Neural crest cell (in vitro differentiated cells): ENCODE results near the gene CLDN5. TPM values are rescaled to one million over a fixed set of nuclear protein-coding genes. Genes with fewer than 3 reads are reported as not detected.

Experiments used
- DNase-seq: peaks from one replicate; pipeline ENCODE4 v3.0.0; 2021; ENCODE audit warnings: low read depth, mixed read lengths, low spot score
- H3K27ac Mint-ChIP-seq: one replicate; pipeline ENCODE4 v1.8.0; 2021; ENCODE audit warnings: mild to moderate bottlenecking, mixed read lengths; ENCODE audit not compliant: unreplicated experiment
- H3K27me3 Mint-ChIP-seq: 2 replicates; pipeline ENCODE4 v1.8.0; 2021; ENCODE audit warnings: low read depth, mild to moderate bottlenecking, mixed read lengths
- H3K36me3 Mint-ChIP-seq: 2 replicates; pipeline ENCODE4 v1.8.0; 2021; ENCODE audit warnings: low read depth, mild to moderate bottlenecking, mixed read lengths
- H3K4me1 Mint-ChIP-seq: 2 replicates; pipeline ENCODE4 v1.8.0; 2021; ENCODE audit warnings: mixed read lengths
- H3K4me3 Mint-ChIP-seq: one replicate; pipeline ENCODE4 v1.8.0; 2021; ENCODE audit warnings: mild to moderate bottlenecking, mixed read lengths
- H3K9me3 Mint-ChIP-seq: 2 replicates; pipeline ENCODE4 v1.8.0; 2021; ENCODE audit warnings: mixed read lengths
- total RNA-seq: library from RNA; stranded (reverse); gene quantifications from 2 replicates; pipeline ENCODE4 v1.2.1, GENCODE V29; 2021
- TF ChIP-seq, protein P1 (sequence below): fragments of 200-600 bp; sonication (generic); conservative IDR thresholded peaks from 2 replicates; pipeline ENCODE4 v1.5.0; 2021; ENCODE audit warnings: antibody characterized with exemption, mild to moderate bottlenecking

The CLDN5 gene
- total RNA-seq, 1 donor from 2014 or later, result 1.3 TPM

DNA sequence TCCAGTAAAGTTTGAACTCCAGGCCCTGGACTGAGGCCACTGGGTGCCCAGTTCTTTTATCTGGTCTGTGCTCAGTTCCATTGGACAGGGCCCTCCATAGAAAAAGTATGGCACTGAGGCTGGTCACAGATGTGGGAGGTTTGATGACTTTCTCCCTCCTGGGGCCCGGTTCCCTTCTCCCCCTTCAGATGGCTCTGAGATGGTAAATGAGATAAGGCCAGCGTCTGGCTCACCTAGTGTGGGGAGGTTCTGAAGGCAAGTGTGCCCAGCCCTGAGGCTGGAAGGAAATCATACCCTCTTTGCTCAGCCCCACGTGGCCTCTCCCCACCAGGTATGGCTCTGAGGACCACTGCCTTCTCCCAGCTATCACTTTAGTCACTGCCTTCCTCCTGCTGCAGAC is 1.5 kb upstream of the CLDN5 start:
- H3K4me1 Mint-ChIP-seq, result peaks cover 18% of the 10 kb centered on the region
- H3K4me3 Mint-ChIP-seq, result peak overlapping the region; percentile 66
- H3K27ac Mint-ChIP-seq, result no peak overlapping the region

DNA sequence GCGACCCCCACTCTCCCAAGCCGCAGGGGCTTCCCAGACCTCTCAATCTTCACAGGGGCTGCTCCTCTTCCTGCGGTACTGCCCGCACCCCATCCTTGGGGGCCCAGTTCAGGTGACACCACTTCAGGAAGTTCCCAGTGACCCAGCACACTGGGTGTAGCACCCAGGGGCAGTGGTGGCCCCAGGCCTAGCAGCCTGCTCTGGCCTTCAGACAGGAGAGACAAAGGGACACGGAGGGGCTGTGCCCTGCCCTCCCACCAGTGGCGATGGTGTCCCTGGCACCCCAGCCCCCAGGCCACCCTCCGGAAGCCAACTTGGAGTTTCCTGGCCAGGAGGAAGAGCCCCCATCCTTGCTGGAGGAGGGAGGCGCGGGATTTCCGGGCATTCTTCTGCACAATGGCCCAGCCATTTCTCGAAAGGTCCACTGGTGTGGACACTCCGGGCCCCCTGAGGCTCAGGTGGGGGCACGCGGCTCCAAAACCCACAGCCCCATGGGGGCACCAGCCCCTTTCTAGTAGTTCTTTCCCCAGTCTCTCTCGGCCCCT is 978 bp upstream of the CLDN5 start:
- peaks cover 52% of the 10 kb centered on the region for H3K27me3 Mint-ChIP-seq
- no peaks in the 10 kb centered on the region for H3K36me3 Mint-ChIP-seq
- H3K27ac Mint-ChIP-seq, result no peak overlapping the region
- no peaks in the 10 kb centered on the region for H3K9me3 Mint-ChIP-seq
- peaks cover 18% of the 10 kb centered on the region for H3K4me1 Mint-ChIP-seq
- no peak for DNase-seq
- peak overlapping the region; percentile 83 for H3K4me3 Mint-ChIP-seq
- TF ChIP-seq, protein P1, sequence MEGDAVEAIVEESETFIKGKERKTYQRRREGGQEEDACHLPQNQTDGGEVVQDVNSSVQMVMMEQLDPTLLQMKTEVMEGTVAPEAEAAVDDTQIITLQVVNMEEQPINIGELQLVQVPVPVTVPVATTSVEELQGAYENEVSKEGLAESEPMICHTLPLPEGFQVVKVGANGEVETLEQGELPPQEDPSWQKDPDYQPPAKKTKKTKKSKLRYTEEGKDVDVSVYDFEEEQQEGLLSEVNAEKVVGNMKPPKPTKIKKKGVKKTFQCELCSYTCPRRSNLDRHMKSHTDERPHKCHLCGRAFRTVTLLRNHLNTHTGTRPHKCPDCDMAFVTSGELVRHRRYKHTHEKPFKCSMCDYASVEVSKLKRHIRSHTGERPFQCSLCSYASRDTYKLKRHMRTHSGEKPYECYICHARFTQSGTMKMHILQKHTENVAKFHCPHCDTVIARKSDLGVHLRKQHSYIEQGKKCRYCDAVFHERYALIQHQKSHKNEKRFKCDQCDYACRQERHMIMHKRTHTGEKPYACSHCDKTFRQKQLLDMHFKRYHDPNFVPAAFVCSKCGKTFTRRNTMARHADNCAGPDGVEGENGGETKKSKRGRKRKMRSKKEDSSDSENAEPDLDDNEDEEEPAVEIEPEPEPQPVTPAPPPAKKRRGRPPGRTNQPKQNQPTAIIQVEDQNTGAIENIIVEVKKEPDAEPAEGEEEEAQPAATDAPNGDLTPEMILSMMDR, result no peak

More for the DNA sequence above, 1.5 kb upstream of the CLDN5 start:
- H3K27me3 Mint-ChIP-seq, result peaks cover 57% of the 10 kb centered on the region
- no peaks in the 10 kb centered on the region for H3K36me3 Mint-ChIP-seq
- no peaks in the 10 kb centered on the region for H3K9me3 Mint-ChIP-seq
- no peak for DNase-seq
- TF ChIP-seq, protein P1, result no peak

DNA sequence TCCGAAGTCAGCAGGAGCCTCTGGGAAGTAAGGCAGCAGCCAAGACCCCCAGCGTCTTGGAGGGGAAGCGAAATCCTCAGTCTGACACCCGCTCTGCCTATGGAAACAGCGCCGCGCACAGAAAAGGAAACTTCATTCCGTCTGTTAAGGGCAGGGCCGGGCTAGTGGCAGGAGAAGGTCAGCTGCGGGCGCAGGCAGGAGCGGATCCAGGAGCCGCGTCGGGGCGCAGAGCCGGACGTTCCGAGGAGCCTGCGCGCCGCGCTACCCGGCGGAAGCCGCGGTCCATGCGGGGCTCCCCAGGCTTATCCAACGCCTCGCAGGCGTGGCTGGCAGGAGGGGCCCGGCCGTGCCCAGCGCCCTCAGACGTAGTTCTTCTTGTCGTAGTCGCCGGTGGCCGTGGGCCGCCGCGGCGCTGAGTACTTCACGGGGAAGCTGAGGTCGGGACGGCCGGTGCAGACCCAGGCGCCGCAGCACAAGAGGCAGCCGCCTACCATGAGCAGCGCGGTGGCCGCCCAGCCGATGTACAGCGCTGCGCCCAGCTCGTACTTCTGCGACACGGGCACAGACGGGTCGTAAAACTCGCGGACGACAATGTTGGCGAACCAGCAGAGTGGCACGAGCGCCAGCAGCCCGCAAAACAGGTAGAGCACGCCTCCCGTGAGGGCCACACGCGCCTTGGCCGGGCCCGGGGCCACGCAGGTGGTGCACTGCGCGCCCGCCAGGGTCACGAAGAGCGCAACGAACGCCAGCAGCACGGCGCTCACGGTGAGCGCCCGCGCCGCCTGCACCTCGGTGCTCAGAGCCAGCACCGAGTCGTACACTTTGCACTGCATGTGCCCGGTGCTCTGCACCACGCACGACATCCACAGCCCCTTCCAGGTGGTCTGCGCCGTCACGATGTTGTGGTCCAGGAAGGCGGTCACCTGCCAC is 705 bp downstream of the CLDN5 start:
- Mint-ChIP-seq H3K27me3 (peaks cover 56% of the 10 kb centered on the region), H3K36me3 (no peaks in the 10 kb centered on the region), H3K4me3 (peak overlapping the region; percentile 74), H3K9me3 (no peaks in the 10 kb centered on the region), H3K4me1 (peaks cover 18% of the 10 kb centered on the region), H3K27ac (no peak overlapping the region)
- TF ChIP-seq, protein P1, result peak; percentile 24
- no peak for DNase-seq

DNA sequence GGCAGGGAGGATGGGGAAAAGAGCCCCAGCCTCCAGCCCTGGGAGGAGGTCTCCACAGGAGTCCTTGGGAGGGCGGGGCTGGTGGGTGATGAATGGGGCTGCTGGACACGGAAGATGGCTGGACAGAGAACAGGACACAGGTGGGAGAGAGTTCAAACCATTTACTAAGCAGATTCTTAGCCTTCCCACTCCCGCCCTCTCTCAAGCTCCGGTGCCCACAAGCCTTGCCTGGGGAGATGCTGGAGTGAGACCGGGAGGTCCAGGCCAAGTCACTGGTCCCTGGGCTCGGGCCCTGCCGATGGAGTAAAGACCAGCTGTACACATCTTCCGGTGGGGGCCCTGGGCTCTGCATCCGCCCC is 1.4 kb downstream of the CLDN5 start:
- Mint-ChIP-seq H3K9me3 (no peaks in the 10 kb centered on the region), H3K4me3 (peak overlapping the region; percentile 74), H3K27ac (no peak overlapping the region), H3K36me3 (no peaks in the 10 kb centered on the region), H3K27me3 (peaks cover 57% of the 10 kb centered on the region), H3K4me1 (peaks cover 18% of the 10 kb centered on the region)
- no peak for DNase-seq
- TF ChIP-seq, protein P1, result no peak

DNA sequence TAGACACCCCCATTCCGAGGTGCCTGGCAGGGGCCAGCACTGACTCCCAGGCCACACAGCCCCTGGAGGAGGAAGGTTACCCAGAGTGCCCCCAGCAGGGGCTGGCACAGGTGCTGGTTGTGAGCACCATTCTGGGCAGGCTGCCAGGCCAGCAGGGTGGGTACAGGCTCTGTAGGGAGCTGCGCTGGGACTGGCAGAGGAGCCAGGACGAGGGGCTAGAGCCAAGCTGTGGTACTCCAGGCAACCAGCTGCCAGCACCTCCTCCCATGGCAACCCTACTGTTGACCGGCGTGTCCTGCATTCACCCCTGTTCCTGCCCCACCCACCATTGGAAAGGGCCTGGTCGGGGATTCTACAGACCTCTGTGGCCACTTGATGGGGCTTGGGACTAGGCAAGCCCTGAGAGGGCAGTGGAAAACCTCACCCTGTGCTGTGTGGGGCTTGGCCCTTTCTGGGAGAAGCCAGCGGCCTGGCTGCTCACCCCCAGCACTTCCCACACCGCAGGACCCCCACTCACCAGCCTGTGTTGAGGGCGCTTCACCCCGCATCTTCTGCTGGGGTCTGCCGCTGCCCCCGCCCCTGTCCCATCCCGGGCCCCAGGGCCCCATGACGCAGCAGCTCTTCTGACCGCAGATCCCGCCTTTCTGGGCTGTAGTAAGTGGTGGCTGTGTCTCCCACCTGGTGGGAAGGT is 1.9 kb downstream of the CLDN5 start:
- Mint-ChIP-seq H3K27me3 (peaks cover 56% of the 10 kb centered on the region), H3K4me1 (peaks cover 14% of the 10 kb centered on the region), H3K36me3 (peaks cover 3% of the 10 kb centered on the region), H3K9me3 (no peaks in the 10 kb centered on the region), H3K4me3 (peak overlapping the region; percentile 74), H3K27ac (no peak overlapping the region)
- TF ChIP-seq, protein P1, result no peak
- DNase-seq, result no peak
